Muscle of arm (tissue), 12 donors: Measurements from ENCODE around the gene HDAC4. TPM values are rescaled to one million over a fixed set of nuclear protein-coding genes. Genes with fewer than 3 reads are reported as not detected.
A peak's percentile ranks its signal among the peaks of the same experiment; 100 is the strongest.

Source experiments
- DNase-seq: peaks from one replicate; pipeline ENCODE4 v3.0.0-alpha.2; 2013
- polyA plus RNA-seq, 12 donors: library from polyadenylated mRNA; unstranded; fragments of 120-200 nt; gene quantifications; one replicate each; pipeline ENCODE4 v1.2.1, GENCODE V29; 2013; ENCODE audit not compliant: insufficient read length in 12 of 12

The HDAC4 gene
- polyA plus RNA-seq, 12 donors: 10.0 to 23.7 (median 13.5) TPM; not detected in 1

- no peak for DNase-seq
These were observed 196.5 kb downstream of the HDAC4 start for GRCh38 chr2:239204136-239204875.

- no peak for DNase-seq
These were observed 197.2 kb downstream of the HDAC4 start for GRCh38 chr2:239203443-239204135.

GRCh38 chr2:239202836-239203235, 198.0 kb downstream of the HDAC4 start:
- no peak for DNase-seq

- DNase-seq: no peak
These were observed 198.5 kb downstream of the HDAC4 start for GRCh38 chr2:239202343-239202742.

GRCh38 chr2:239201884-239202283, 198.9 kb downstream of the HDAC4 start:
- DNase-seq: no peak

GRCh38 chr2:239201531-239201876, 199.3 kb downstream of the HDAC4 start:
- DNase-seq: peak; percentile 80

- DNase-seq: no peak
These were observed 199.9 kb downstream of the HDAC4 start for GRCh38 chr2:239200646-239201530.

- no peak for DNase-seq
These were observed 201.6 kb downstream of the HDAC4 start for GRCh38 chr2:239199041-239199768.

GRCh38 chr2:239198221-239198620, 202.6 kb downstream of the HDAC4 start:
- no peak for DNase-seq

GRCh38 chr2:239197146-239197545, 203.7 kb downstream of the HDAC4 start:
- DNase-seq: no peak

GRCh38 chr2:239196474-239197021, 204.3 kb downstream of the HDAC4 start:
- DNase-seq: no peak

- DNase-seq: no peak
These were observed 204.8 kb downstream of the HDAC4 start for GRCh38 chr2:239195992-239196391.

GRCh38 chr2:239195318-239195871, 205.4 kb downstream of the HDAC4 start:
- DNase-seq: no peak

- no peak for DNase-seq
These were observed 206.0 kb downstream of the HDAC4 start for GRCh38 chr2:239194731-239195317.

- no peak for DNase-seq
These were observed 206.7 kb downstream of the HDAC4 start for GRCh38 chr2:239193925-239194677.

GRCh38 chr2:239193401-239193811, 207.4 kb downstream of the HDAC4 start:
- DNase-seq: no peak

- DNase-seq: no peak
These were observed 207.8 kb downstream of the HDAC4 start for GRCh38 chr2:239192975-239193374.

- DNase-seq: no peak
These were observed 208.4 kb downstream of the HDAC4 start for GRCh38 chr2:239192456-239192855.

GRCh38 chr2:239190921-239191885, 209.6 kb downstream of the HDAC4 start:
- no peak for DNase-seq
